Measurements from ENCODE around the gene C1orf50. TPM values are rescaled to one million over a fixed set of nuclear protein-coding genes. Genes with fewer than 3 reads are reported as not detected.

The C1orf50 gene
- total RNA-seq, 1 donor from 2014 or later, result 6.1 TPM

DNA sequence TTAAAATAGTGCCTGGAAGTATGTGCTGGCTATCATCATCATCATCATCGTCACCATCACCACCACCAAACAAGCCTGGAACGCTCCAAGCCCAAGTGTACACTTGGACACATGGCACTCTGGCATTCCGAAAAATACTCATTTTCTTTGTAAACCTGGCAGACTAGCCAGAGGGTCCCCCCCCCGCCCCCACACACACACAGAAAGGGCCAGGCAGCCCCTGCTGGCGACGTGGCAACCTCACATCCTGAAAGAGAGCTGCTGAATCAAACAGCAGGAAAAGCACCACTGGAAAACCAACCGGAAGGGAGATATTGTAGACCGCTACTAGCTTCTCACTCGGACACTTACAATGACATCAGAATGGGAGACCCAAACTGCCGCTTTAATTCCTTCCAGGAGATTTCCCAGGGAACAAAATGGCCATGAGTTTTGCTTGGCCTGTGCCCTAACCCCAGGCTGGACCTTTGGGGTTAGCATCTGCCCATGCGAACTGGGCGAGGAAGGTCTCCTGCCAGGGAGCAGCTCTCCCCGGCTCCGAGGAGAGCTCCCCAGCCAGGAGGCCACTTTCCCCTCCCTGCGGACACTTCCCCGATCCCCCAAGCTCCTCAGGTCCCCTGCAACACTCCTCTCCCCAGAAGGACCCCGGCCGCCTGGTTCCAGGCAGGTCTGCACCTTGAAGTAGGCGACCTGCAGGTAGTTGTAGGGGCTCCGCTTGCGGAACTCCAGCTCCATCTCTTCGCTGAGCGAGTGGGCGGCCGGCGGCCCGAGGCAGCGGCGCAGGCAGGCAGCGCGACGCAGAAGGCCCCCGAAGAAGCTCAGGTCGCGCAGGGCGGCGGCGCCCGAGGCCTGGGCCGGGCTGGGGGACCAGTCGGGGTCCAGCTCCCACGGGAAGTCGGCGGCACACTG lies 963 bp upstream of the C1orf50 start:
- TF ChIP-seq CTCF (IDR thresholded peaks at IDR 0.05), result peak; percentile 41
- H3K36me3 ChIP-seq, result peaks cover 9% of the 10 kb centered on the region
- peak overlapping the region; percentile 94 for H3K27ac ChIP-seq
- peaks cover 28% of the 10 kb centered on the region for H3K4me1 ChIP-seq
- intact Hi-C loops (cut with DNase I), result no loop called here
- ATAC-seq (peak; percentile 16), DNase-seq (peak; percentile 78)
- H3K27me3 ChIP-seq, result no peaks in the 10 kb centered on the region
- no peaks in the 10 kb centered on the region for H3K9me3 ChIP-seq
- H3K4me3 ChIP-seq, result peak overlapping the region; percentile 88

GRCh38 chr1:42767510-42768000 lies 506 bp downstream of the C1orf50 start:
- no peak for DNase-seq
- Histone ChIP-seq H3K27ac (peak overlapping the region; percentile 94), H3K4me3 (peak overlapping the region; percentile 88), H3K4me1 (peaks cover 28% of the 10 kb centered on the region), H3K27me3 (no peaks in the 10 kb centered on the region), H3K9me3 (no peaks in the 10 kb centered on the region), H3K36me3 (no peaks in the 10 kb centered on the region)
- intact Hi-C loops (cut with DNase I), result no loop called here
- TF ChIP-seq CTCF (IDR thresholded peaks at IDR 0.05), result no peak
- ATAC-seq, result no peak

- no peak for DNase-seq
- no peak for TF ChIP-seq CTCF (IDR thresholded peaks at IDR 0.05)
- Histone ChIP-seq H3K27me3 (no peaks in the 10 kb centered on the region), H3K9me3 (no peaks in the 10 kb centered on the region), H3K36me3 (no peaks in the 10 kb centered on the region), H3K4me3 (peak overlapping the region; percentile 88), H3K4me1 (peaks cover 28% of the 10 kb centered on the region), H3K27ac (no peak overlapping the region)
- intact Hi-C loops (cut with DNase I), result no loop called here
- no peak for ATAC-seq
These were observed 1.1 kb downstream of the C1orf50 start for GRCh38 chr1:42768172-42768571.

- Histone ChIP-seq H3K36me3 (peaks cover 15% of the 10 kb centered on the region), H3K9me3 (no peaks in the 10 kb centered on the region), H3K4me3 (no peak overlapping the region), H3K4me1 (peaks cover 23% of the 10 kb centered on the region), H3K27ac (no peak overlapping the region), H3K27me3 (no peaks in the 10 kb centered on the region)
- DNase-seq (no peak), ATAC-seq (no peak)
- intact Hi-C loops (cut with DNase I), result no loop called here
- no peak for TF ChIP-seq CTCF (IDR thresholded peaks at IDR 0.05)
These were observed 2.8 kb downstream of the C1orf50 start for GRCh38 chr1:42769811-42770210.

DNA sequence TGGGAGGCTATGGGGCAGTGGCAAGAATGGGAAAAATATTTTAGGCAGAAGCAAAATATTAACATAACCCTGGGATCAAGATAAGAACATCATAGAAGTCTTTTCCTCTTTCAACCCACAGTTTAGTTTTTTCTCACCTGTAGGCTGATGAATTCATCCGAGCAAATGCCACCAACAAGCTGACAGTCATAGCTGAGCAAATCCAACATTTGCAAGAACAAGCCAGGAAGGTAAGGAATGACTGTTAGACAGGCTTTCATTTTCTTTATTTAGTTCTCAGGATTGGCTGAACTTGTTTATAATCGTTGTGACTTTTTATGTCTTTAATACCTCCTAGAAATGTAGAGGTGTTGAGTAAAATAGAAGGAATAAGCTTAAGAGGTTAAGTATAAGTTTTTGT lies 6.4 kb downstream of the C1orf50 start:
- Histone ChIP-seq H3K9me3 (no peaks in the 10 kb centered on the region), H3K36me3 (peaks cover 48% of the 10 kb centered on the region), H3K4me1 (peaks cover 5% of the 10 kb centered on the region), H3K27me3 (no peaks in the 10 kb centered on the region), H3K4me3 (no peak overlapping the region), H3K27ac (no peak overlapping the region)
- no peak for TF ChIP-seq CTCF (IDR thresholded peaks at IDR 0.05)
- intact Hi-C loops (cut with DNase I), result no loop called here
- ATAC-seq (no peak), DNase-seq (no peak)
